Mesenteric fat pad (tissue), 1 donor: ENCODE measurements around the gene WDFY2. TPM values are rescaled to one million over a fixed set of nuclear protein-coding genes. Genes with fewer than 3 reads are reported as not detected.
A peak's percentile ranks its signal among the peaks of the same experiment; 100 is the strongest.
"Not testable (repeated sequence)": the region's sequence is repeated elsewhere in the genome, so short reads cannot be mapped to it uniquely, and the experiment has no call there.

Experiments
- DNase-seq: peaks from one replicate; pipeline ENCODE4 v3.0.0-alpha.2; 2020; ENCODE audit warnings: low spot score
- total RNA-seq: library from RNA; stranded (reverse); fragmentation: NEBNext Ultra II Directional; extraction: Animal tissue kit (Norgen Biotek cat#: 25700); gene quantifications from one replicate; pipeline ENCODE4 v1.2.1, GENCODE V29; 2021
- donor health status: DM: yes; HTN: yes; CAD: no.

WDFY2 gene
- total RNA-seq, 1 donor from 2014 or later: 16.3 TPM

- no peak for DNase-seq
Observed at GRCh38 chr13:51564252-51564651, 20.0 kb upstream of the WDFY2 start.

GRCh38 chr13:51564671-51565070, 19.6 kb upstream of the WDFY2 start:
- DNase-seq: no peak

GRCh38 chr13:51569001-51569400, 15.3 kb upstream of the WDFY2 start:
- not testable (repeated sequence) for DNase-seq

GRCh38 chr13:51576754-51577153, 7.5 kb upstream of the WDFY2 start:
- no peak for DNase-seq

GRCh38 chr13:51577690-51578089, 6.6 kb upstream of the WDFY2 start:
- DNase-seq: no peak

- DNase-seq: no peak
Observed at GRCh38 chr13:51579676-51580075, 4.6 kb upstream of the WDFY2 start.

- DNase-seq: no peak
Observed at GRCh38 chr13:51581148-51581820, 3.0 kb upstream of the WDFY2 start.

- DNase-seq: no peak
Observed at GRCh38 chr13:51583469-51583874, 790 bp upstream of the WDFY2 start.

- peak; percentile 91 for DNase-seq
Observed at GRCh38 chr13:51584731-51585672, 740 bp downstream of the WDFY2 start.

GRCh38 chr13:51585696-51586095, 1.4 kb downstream of the WDFY2 start:
- no peak for DNase-seq

- no peak for DNase-seq
Observed at GRCh38 chr13:51587372-51587771, 3.1 kb downstream of the WDFY2 start.

- DNase-seq: no peak
Observed at GRCh38 chr13:51588406-51588949, 4.2 kb downstream of the WDFY2 start.

GRCh38 chr13:51589793-51590192, 5.5 kb downstream of the WDFY2 start:
- no peak for DNase-seq

GRCh38 chr13:51590231-51590970, 6.1 kb downstream of the WDFY2 start:
- no peak for DNase-seq

GRCh38 chr13:51590971-51591627, 6.8 kb downstream of the WDFY2 start:
- no peak for DNase-seq

- not testable (repeated sequence) for DNase-seq
Observed at GRCh38 chr13:51591938-51592337, 7.7 kb downstream of the WDFY2 start.

- no peak for DNase-seq
Observed at GRCh38 chr13:51594432-51594831, 10.2 kb downstream of the WDFY2 start.

GRCh38 chr13:51595416-51595815, 11.2 kb downstream of the WDFY2 start:
- DNase-seq: no peak

GRCh38 chr13:51596541-51596940, 12.3 kb downstream of the WDFY2 start:
- DNase-seq: no peak

GRCh38 chr13:51599444-51600176, 15.3 kb downstream of the WDFY2 start:
- DNase-seq: no peak
